Testis (tissue), 3 donors: ENCODE data around the gene TMEM109. TPM values are rescaled to one million over a fixed set of nuclear protein-coding genes. Genes with fewer than 3 reads are reported as not detected.

Source experiments
- DNase-seq: peaks from one replicate; pipeline ENCODE4 v3.0.0-alpha.2; 2019
- H3K27ac ChIP-seq, 2 donors: fragments of 200-600 bp; sonication (generic); one replicate each; pipeline ENCODE4 v1.5.1; 2019
- H3K27me3 ChIP-seq: fragments of 200-600 bp; sonication (generic); one replicate; pipeline ENCODE4 v1.5.1; 2019
- H3K36me3 ChIP-seq: fragments of 200-600 bp; sonication (generic); one replicate; pipeline ENCODE4 v1.5.1; 2017; ENCODE audit warnings: low read depth; ENCODE audit errors: missing control alignments
- H3K4me1 ChIP-seq: fragments of 200-600 bp; sonication (generic); one replicate; pipeline ENCODE4 v1.5.1; 2019
- H3K4me3 ChIP-seq, 2 donors: fragments of 200-600 bp; sonication (generic); one replicate each; pipeline ENCODE4 v1.5.1; 2017 to 2019
- H3K9me3 ChIP-seq: fragments of 200-600 bp; sonication (generic); one replicate; pipeline ENCODE4 v1.5.1; 2017
- CTCF ChIP-seq, 3 experiments: fragments of 450-650 bp in 2 of 3; fragments of 200-600 bp in 1 of 3; sonication (generic) in 1 of 3; IDR thresholded peaks; one replicate each; pipeline ENCODE4 v1.5.1; 2016 to 2019; ENCODE audit warnings: antibody characterized with exemption in 3 of 3, mild to moderate bottlenecking in 2 of 3, moderate library complexity in 1 of 3
- POLR2A ChIP-seq: fragments of 450-650 bp; IDR thresholded peaks from one replicate; pipeline ENCODE4 v1.6.1; 2017; ENCODE audit warnings: antibody characterized with exemption, mild to moderate bottlenecking, moderate library complexity
- WGBS, 2 donors: methylation state at CpG; one replicate each; pipeline ENCODE4 v1.1.5; 2018; 5-methylcytosine and 5-hydroxymethylcytosine counted together
- intact Hi-C: fragments of 100-400 bp; cut with DNase I; formaldehyde crosslinking; loops from one replicate; pipeline ENCODE4 v1.15.1; 2023; ENCODE audit warnings: low total_unique reads
- polyA plus RNA-seq: library from polyadenylated mRNA; stranded (reverse); fragments of 350-450 nt; fragmentation: Illumina TruSeq; extraction: RNeasy Lipid Tissue Mini Kit (QIAGEN cat#74804); gene quantifications from one replicate; pipeline ENCODE4 v1.2.3, GENCODE V29; 2014; ENCODE audit warnings: low read depth, low replicate concordance; ENCODE audit not compliant: insufficient read depth
- total RNA-seq, 2 donors: library from RNA; depleted of rRNA; stranded (reverse); fragments of >200 nt; gene quantifications; one replicate each; pipeline ENCODE4 v1.2.3, GENCODE V29; 2016

TMEM109 gene
- total and polyA plus RNA-seq, 3 donors from 2014 or later: 28.1 to 59.1 (median 46.7) TPM

GRCh38 chr11:60879104-60879503, 34.9 kb upstream of the TMEM109 start:
- peaks cover 27% of the 10 kb centered on the region for H3K4me1 ChIP-seq
- no peaks in the 10 kb centered on the region for H3K36me3 ChIP-seq
- DNase-seq: no peak
- no peaks in the 10 kb centered on the region for H3K9me3 ChIP-seq
- no peak overlapping the region for H3K4me3 ChIP-seq
- H3K27ac ChIP-seq: peak overlapping the region; percentile 35 to 69
- TF ChIP-seq POLR2A (no peak), CTCF (IDR thresholded peaks at IDR 0.05) (no peak)
- 45 to 59% methylated on average over 1 of the region's 1 CpG for WGBS, 2 donors
- H3K27me3 ChIP-seq: no peaks in the 10 kb centered on the region
- intact Hi-C loops: no loop called here

DNA sequence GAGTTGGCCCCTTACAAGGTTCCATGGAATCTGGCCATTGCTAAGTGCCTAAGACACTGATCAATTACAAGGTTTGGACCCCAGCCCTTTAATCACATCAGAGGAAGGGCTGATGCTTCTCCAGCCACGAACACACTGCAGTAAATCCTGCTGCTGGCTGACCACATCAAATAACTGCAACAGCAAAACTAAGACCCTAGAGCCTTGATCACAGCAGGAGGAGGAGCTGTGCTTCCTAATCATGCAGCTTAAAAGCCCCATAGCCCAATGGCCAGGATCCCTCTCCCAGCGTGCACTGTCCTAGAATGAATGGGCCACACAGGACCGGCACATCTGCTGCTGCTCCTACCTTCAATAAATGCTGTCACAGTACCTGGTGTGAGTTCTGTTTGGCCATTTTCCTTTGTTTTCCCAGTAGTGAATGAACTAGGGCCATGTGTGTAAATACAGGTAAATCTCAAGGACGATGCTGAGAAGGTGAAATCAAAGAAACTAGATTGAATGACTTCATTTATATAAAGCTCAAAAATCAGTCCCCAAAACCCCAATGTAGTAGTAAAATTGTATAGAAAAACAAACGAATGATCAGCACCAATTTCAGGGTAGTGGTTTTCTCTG, 33.9 kb upstream of the TMEM109 start:
- intact Hi-C loops: no loop called here
- no peak for TF ChIP-seq CTCF (IDR thresholded peaks at IDR 0.05)
- no peak for TF ChIP-seq POLR2A
- Histone ChIP-seq H3K27ac (peak overlapping the region in 1 of 2 donors; percentile 69), H3K27me3 (no peaks in the 10 kb centered on the region), H3K4me1 (peaks cover 24% of the 10 kb centered on the region), H3K4me3 (no peak overlapping the region), H3K36me3 (no peaks in the 10 kb centered on the region), H3K9me3 (no peaks in the 10 kb centered on the region)
- no peak for DNase-seq
- WGBS, 2 donors: 76 to 83% methylated on average over 5 of the region's 5 CpGs

DNA sequence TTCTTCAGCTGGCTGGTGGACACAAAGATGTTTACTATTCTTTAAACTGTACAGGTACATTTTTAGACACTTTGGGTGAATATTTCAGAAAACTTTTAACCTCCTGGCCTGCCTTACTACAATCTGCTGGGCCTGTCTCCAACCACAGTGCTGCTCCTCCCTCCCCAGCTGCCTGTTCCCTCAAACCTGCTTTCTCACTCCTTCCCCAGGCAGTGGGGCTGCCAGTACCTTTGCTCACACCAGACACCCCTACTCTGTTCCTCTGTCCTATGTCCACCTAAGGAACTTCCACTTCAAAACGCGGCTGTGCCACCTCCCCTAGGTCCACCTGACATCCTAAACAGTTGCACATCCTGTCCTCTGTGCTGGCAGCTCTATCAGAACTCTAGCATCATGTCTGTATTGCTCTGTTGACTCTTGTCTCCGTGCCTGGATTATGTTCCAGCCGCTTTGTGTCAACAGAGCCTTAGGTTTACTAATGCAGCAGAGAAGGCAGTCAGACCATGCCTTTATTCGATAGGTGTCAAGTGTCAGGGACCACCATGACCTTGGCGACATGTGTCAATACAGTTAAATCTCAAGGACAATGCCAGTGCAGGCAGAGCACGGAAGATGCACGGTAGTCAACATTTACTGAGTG, 33.2 kb upstream of the TMEM109 start:
- Histone ChIP-seq H3K4me3 (no peak overlapping the region), H3K4me1 (peaks cover 24% of the 10 kb centered on the region), H3K9me3 (no peaks in the 10 kb centered on the region), H3K27ac (peak overlapping the region in 1 of 2 donors; percentile 69), H3K27me3 (no peaks in the 10 kb centered on the region), H3K36me3 (no peaks in the 10 kb centered on the region)
- intact Hi-C loops: no loop called here
- peak; percentile 34 for DNase-seq
- WGBS, 2 donors: 46 to 47% methylated on average over 8 of the region's 8 CpGs
- no peak for TF ChIP-seq CTCF (IDR thresholded peaks at IDR 0.05)
- no peak for TF ChIP-seq POLR2A

- Histone ChIP-seq H3K36me3 (no peaks in the 10 kb centered on the region), H3K27me3 (no peaks in the 10 kb centered on the region), H3K9me3 (no peaks in the 10 kb centered on the region), H3K27ac (no peak overlapping the region), H3K4me1 (no peaks in the 10 kb centered on the region), H3K4me3 (no peak overlapping the region)
- intact Hi-C loops: no loop called here
- DNase-seq: peak; percentile 70
- WGBS, 2 donors: 69 to 75% methylated on average over 4 to 5 of the region's 5 CpGs
- TF ChIP-seq POLR2A (no peak), CTCF (IDR thresholded peaks at IDR 0.05) (peak in 2 of 3 experiments; percentile 26 to 47)
Observed at GRCh38 chr11:60887556-60887955, 26.4 kb upstream of the TMEM109 start.
